Measurements from ENCODE around the gene MACROD1. TPM values are rescaled to one million over a fixed set of nuclear protein-coding genes. Genes with fewer than 3 reads are reported as not detected.
A peak's percentile ranks its signal among the peaks of the same experiment; 100 is the strongest.

MACROD1 gene
- total RNA-seq, 1 donor from 2014 or later: 26.7 TPM

GRCh38 chr11:64070314-64070681 lies 95.6 kb downstream of the MACROD1 start:
- no peaks in the 10 kb centered on the region for H3K9me3 Mint-ChIP-seq
- intact Hi-C loops (cut with micrococcal nuclease): no loop called here

DNA sequence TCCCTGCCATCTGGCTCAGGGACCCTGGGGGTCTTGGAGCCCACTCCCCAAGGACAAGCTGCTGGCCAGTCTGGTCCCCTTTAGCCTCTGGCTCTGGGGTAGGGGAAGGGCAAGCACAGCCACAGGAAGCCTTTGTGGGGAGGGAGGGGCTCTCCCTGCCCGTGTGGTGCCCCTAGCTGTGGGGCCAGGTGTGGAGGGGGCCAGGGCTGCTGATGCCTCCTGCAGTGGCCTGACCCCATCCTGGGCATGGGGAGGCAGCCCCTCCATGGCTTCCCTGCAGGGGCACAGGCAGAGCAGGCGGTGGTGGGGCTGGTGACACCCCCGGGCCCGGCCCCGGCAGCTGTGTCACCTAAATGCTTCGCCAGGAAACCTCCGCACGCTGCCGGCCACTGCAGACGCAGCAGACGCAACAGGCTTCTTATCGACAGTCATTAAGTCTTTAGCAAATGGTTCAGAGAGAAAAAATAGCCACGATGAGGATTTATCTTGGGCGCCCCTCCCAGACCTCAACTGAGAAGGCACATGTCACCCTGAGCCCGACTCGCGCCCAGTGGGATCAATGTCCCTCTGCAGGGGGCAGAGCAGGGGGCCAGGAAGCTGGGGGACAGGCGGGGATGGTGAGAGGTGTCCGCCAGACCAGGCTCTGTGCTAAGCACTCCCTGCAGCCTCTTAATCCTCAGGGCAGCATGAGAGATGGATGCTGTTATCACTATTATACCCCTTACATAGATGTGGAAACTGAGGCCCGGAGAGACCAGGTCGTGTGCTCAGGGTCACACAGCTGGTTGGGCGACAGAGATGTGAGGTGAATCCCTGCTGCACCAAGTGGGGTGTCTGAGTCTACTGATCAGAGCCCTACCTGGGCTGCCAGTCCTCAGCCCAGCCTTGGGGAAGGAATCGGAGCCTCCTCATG lies 96.3 kb downstream of the MACROD1 start:
- Mint-ChIP-seq H3K4me1 (ENCODE audit: low read depth) (peaks cover 3% of the 10 kb centered on the region), H3K36me3 (ENCODE audit: low read depth) (no peaks in the 10 kb centered on the region), H3K9me3 (no peaks in the 10 kb centered on the region), H3K27ac (no peak overlapping the region), H3K4me3 (ENCODE audit: low read depth) (no peak overlapping the region), H3K27me3 (ENCODE audit: low read depth) (no peaks in the 10 kb centered on the region)
- no peak for DNase-seq (ENCODE audit: low spot score)
- intact Hi-C loops (cut with micrococcal nuclease): no loop called here

More at GRCh38 chr11:64070314-64070681, 95.6 kb downstream of the MACROD1 start:
- no peaks in the 10 kb centered on the region for H3K27me3 Mint-ChIP-seq (ENCODE audit: low read depth)
- no peak overlapping the region for H3K27ac Mint-ChIP-seq
- no peaks in the 10 kb centered on the region for H3K36me3 Mint-ChIP-seq (ENCODE audit: low read depth)
- no peak overlapping the region for H3K4me3 Mint-ChIP-seq (ENCODE audit: low read depth)
- peaks cover 3% of the 10 kb centered on the region for H3K4me1 Mint-ChIP-seq (ENCODE audit: low read depth)
- no peak for DNase-seq (ENCODE audit: low spot score)

GRCh38 chr11:64068705-64069400 lies 97.1 kb downstream of the MACROD1 start:
- Mint-ChIP-seq H3K4me1 (ENCODE audit: low read depth) (no peaks in the 10 kb centered on the region), H3K4me3 (ENCODE audit: low read depth) (no peak overlapping the region), H3K27ac (no peak overlapping the region), H3K36me3 (ENCODE audit: low read depth) (no peaks in the 10 kb centered on the region), H3K27me3 (ENCODE audit: low read depth) (no peaks in the 10 kb centered on the region), H3K9me3 (no peaks in the 10 kb centered on the region)
- DNase-seq (ENCODE audit: low spot score): no peak
- intact Hi-C loops (cut with micrococcal nuclease): no loop called here

DNA sequence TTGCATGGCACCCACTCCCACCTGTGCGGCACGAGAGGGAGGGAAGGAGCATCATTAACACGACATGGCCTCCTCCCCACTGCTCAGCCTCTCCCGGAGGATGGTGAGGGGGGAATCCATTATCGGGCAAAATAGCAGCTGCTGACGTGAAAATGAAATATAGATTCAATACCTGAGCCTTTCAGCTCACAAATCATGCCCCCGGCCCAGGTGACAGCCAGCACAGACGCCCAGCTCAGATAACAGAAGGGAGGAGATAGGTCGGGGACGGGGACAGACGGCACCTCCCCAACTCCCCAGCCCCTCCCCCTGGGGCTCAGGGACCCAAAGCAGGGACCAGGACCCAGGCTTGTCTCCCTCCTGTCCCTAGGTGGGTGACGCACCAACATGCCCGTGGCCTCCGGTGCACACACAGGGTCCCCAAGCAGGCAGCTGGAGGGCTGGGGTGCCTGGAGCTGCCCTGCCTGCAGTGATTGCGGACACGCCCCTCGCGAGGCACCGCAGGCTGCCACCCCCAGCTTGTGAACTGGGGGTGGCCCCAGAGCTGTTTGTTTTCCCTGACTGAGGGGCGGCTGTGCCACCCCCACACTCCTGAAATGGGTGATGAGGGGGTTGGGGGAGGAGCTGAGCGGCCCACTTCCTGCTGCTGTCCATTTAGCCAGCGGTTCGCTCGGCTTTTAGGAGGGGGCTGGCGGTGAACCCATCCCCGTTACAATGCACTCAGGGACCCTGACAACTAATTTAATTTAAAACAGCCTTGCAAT lies 98.5 kb downstream of the MACROD1 start:
- H3K4me1 Mint-ChIP-seq (ENCODE audit: low read depth): no peaks in the 10 kb centered on the region
- no peak for DNase-seq (ENCODE audit: low spot score)

DNA sequence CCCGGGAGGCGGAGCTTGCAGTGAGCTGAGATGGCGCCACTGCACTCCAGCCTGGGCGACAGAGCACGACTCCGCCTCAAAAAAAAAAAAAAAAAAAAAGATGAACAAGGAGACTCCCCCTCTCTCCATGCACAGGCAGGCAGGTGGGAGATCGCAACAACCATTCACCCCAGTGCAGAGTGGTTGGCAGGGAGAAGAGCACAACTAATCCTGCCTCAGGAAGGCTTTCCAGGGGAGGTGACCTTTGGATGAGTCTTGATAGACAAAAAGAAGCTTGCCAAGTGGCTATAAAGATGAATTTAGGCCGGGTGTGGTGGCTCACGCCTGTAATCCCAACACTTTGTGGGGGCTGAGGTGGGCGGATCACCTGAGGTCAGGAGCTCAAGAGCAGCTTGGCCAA lies 100.2 kb downstream of the MACROD1 start:
- H3K9me3 Mint-ChIP-seq: no peaks in the 10 kb centered on the region
- DNase-seq (ENCODE audit: low spot score): no peak
- no peaks in the 10 kb centered on the region for H3K36me3 Mint-ChIP-seq (ENCODE audit: low read depth)
- H3K4me3 Mint-ChIP-seq (ENCODE audit: low read depth): no peak overlapping the region
- intact Hi-C loops (cut with micrococcal nuclease): no loop called here
- H3K4me1 Mint-ChIP-seq (ENCODE audit: low read depth): peaks cover 2% of the 10 kb centered on the region
- H3K27me3 Mint-ChIP-seq (ENCODE audit: low read depth): peaks cover 11% of the 10 kb centered on the region
- no peak overlapping the region for H3K27ac Mint-ChIP-seq

More for the DNA sequence above, 98.5 kb downstream of the MACROD1 start:
- no peak overlapping the region for H3K4me3 Mint-ChIP-seq (ENCODE audit: low read depth)
- H3K9me3 Mint-ChIP-seq: no peaks in the 10 kb centered on the region
- no peaks in the 10 kb centered on the region for H3K36me3 Mint-ChIP-seq (ENCODE audit: low read depth)
- intact Hi-C loops (cut with micrococcal nuclease): no loop called here
- no peak overlapping the region for H3K27ac Mint-ChIP-seq
- peaks cover 5% of the 10 kb centered on the region for H3K27me3 Mint-ChIP-seq (ENCODE audit: low read depth)

- H3K4me1 Mint-ChIP-seq (ENCODE audit: low read depth): peaks cover 4% of the 10 kb centered on the region
- H3K9me3 Mint-ChIP-seq: no peaks in the 10 kb centered on the region
- intact Hi-C loops (cut with micrococcal nuclease): no loop called here
- peaks cover 14% of the 10 kb centered on the region for H3K27me3 Mint-ChIP-seq (ENCODE audit: low read depth)
- H3K27ac Mint-ChIP-seq: no peak overlapping the region
- H3K4me3 Mint-ChIP-seq (ENCODE audit: low read depth): no peak overlapping the region
- DNase-seq (ENCODE audit: low spot score): no peak
- H3K36me3 Mint-ChIP-seq (ENCODE audit: low read depth): no peaks in the 10 kb centered on the region
These were observed 100.8 kb downstream of the MACROD1 start for GRCh38 chr11:64065141-64065465.

GRCh38 chr11:64064374-64065140 lies 101.4 kb downstream of the MACROD1 start:
- Mint-ChIP-seq H3K4me3 (ENCODE audit: low read depth) (no peak overlapping the region), H3K9me3 (no peaks in the 10 kb centered on the region), H3K27me3 (ENCODE audit: low read depth) (peaks cover 14% of the 10 kb centered on the region), H3K4me1 (ENCODE audit: low read depth) (peaks cover 4% of the 10 kb centered on the region), H3K36me3 (ENCODE audit: low read depth) (no peaks in the 10 kb centered on the region), H3K27ac (no peak overlapping the region)
- DNase-seq (ENCODE audit: low spot score): no peak
- intact Hi-C loops (cut with micrococcal nuclease): no loop called here

DNA sequence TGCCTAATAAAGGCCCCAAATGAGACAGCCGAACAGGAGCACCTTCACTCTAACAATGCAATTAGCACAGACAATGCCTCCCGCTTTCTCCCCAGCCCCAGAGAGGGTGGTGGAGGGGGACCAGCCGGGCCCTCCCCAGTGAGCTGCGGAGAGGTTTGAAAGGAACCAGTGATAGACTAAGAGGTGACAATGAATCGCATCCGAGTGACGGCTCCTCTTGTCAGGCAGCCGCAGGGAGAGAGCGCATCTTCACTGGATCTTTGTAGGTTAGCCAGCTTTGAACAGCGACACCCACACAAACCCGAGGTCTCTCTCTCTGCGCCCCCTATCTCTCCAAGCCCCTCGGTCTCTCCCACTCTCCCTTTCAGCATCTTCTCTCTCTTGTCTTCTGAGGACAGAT lies 102.1 kb downstream of the MACROD1 start:
- peaks cover 4% of the 10 kb centered on the region for H3K4me1 Mint-ChIP-seq (ENCODE audit: low read depth)
- H3K9me3 Mint-ChIP-seq: no peaks in the 10 kb centered on the region
- no peak overlapping the region for H3K27ac Mint-ChIP-seq
- DNase-seq (ENCODE audit: low spot score): no peak
- intact Hi-C loops (cut with micrococcal nuclease): no loop called here
- H3K36me3 Mint-ChIP-seq (ENCODE audit: low read depth): no peaks in the 10 kb centered on the region
- no peak overlapping the region for H3K4me3 Mint-ChIP-seq (ENCODE audit: low read depth)
- peaks cover 14% of the 10 kb centered on the region for H3K27me3 Mint-ChIP-seq (ENCODE audit: low read depth)

DNA sequence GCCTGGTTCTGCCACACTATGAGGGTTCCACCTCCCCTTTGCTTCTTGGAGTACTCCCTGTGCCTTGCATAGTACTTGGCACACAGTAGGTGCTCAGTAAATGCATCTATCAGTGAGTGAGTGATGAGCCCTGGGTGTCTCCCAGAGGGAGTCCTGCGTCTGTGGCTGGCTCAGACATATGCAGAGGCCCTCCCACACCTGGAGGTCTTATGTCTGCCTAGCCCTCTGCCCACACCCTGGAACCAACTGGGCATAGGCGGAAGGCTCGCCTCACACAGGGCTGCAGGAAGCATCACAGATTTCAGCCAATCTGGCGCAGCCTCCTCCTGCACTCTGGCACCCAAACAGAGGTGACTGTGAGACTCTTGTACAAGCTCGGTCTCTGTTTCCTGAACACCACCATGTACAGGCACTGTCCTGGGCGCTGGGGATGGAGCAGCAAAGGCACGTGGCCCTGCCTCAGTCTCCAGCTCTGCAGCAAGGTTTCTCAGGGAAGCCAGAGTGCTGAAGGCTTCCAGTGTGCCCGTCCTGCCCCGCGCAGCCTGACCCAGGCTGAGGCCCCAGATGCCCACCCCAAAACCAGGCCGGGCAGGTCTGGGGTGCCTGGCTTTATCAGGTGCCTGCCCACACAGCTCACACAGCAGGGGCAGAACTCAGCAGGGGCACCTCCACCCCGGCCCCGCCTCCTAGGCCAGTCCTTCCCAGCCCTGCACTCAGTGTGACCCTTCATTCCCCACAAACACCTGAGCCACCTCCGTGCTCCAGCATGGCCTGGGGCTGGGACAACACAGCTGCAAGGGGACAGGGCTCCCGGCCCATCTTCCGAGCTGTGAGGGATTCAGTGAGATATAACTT lies 103.5 kb downstream of the MACROD1 start:
- no peaks in the 10 kb centered on the region for H3K9me3 Mint-ChIP-seq
- H3K4me1 Mint-ChIP-seq (ENCODE audit: low read depth): peaks cover 4% of the 10 kb centered on the region
- DNase-seq (ENCODE audit: low spot score): no peak
- intact Hi-C loops (cut with micrococcal nuclease): no loop called here
- no peak overlapping the region for H3K27ac Mint-ChIP-seq
- peaks cover 14% of the 10 kb centered on the region for H3K27me3 Mint-ChIP-seq (ENCODE audit: low read depth)
- no peaks in the 10 kb centered on the region for H3K36me3 Mint-ChIP-seq (ENCODE audit: low read depth)
- no peak overlapping the region for H3K4me3 Mint-ChIP-seq (ENCODE audit: low read depth)

DNA sequence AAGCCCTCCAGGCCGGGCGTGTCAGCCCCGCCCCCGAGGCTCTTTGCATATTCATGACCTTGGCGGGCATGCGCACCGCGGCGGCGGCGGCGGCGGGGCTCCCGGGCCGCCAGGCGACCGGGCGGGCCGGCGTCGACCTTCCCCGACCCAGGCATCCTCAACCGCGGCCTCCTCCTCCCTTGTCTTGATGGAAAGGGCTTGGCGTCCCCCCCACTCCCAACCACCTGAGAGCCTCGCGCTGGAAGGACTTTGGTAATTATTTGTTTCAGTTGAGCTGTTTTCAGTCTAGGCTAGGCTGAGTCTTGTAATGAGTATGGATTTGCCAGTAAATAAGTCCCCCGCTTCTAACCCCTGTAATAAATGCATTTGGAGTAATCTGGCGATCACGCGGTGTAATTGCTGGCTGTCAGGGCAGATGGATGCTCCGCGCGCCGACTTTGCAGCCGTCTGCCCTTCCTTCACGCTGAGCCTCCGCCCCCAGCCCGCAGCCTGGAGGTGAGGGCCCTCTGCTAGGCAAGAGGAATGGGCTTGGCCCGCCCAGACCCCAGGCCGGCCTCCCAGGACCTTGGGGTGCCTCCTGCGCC lies 105.0 kb downstream of the MACROD1 start:
- intact Hi-C loops (cut with micrococcal nuclease): no loop called here
- Mint-ChIP-seq H3K36me3 (ENCODE audit: low read depth) (no peaks in the 10 kb centered on the region), H3K4me1 (ENCODE audit: low read depth) (peaks cover 4% of the 10 kb centered on the region), H3K27me3 (ENCODE audit: low read depth) (peaks cover 14% of the 10 kb centered on the region), H3K9me3 (no peaks in the 10 kb centered on the region), H3K27ac (no peak overlapping the region), H3K4me3 (ENCODE audit: low read depth) (peak overlapping the region; percentile 77)
- DNase-seq (ENCODE audit: low spot score): peak; percentile 33

DNA sequence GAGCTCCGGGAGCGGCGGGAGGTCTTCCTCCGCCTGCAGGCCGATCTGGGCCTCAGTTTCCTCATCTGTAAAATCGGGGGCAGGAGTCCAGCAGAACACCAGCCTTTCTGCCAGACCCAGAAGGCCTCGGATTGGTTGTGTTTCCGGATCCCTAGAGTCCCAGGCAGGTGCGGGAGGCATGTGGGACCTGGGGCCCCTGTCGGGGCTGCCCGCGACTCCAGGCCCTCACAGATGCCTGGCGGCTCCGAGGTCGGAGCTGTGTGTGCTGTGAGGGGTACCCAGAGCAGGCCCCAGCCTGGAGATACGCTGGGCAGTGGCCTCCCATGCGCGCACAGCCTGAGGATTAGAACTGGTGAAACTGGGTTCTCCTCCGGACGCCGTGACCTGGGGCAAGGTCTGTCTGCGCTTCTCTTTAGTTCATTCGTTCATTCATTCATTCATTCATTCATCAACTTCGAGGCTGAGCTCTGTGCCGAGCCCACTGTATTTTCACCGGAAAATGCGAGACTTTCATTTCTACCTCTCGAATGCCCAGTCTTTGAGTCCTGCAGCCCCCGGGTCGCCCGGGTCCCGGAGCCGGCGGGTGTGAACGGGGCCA lies 105.6 kb downstream of the MACROD1 start:
- intact Hi-C loops (cut with micrococcal nuclease): no loop called here
- DNase-seq (ENCODE audit: low spot score): no peak
- peaks cover 14% of the 10 kb centered on the region for H3K27me3 Mint-ChIP-seq (ENCODE audit: low read depth)
- H3K9me3 Mint-ChIP-seq: no peaks in the 10 kb centered on the region
- H3K36me3 Mint-ChIP-seq (ENCODE audit: low read depth): no peaks in the 10 kb centered on the region
- no peak overlapping the region for H3K27ac Mint-ChIP-seq
- peak overlapping the region; percentile 30 for H3K4me3 Mint-ChIP-seq (ENCODE audit: low read depth)
- peaks cover 4% of the 10 kb centered on the region for H3K4me1 Mint-ChIP-seq (ENCODE audit: low read depth)

Data from activated T-helper 2 cell treated with anti-CD3 and anti-CD28 coated beads, Interferon-gamma antibody, Interleukin-2, Interleukin-4, amounts not matched to agents 10 μg/mL and 5 μg/mL and 100 μg/mL, durations not matched to agents 14 hours and 24 hours and 36 hours (primary cell).